OCI-LY1 (cell line): ENCODE results near the gene HNRNPA0.
A peak's percentile ranks its signal among the peaks of the same experiment; 100 is the strongest.

Experiments
- H2AFZ ChIP-seq: fragments of 200-600 bp; sonication (generic), shearing (Covaris generic); 2 replicates; pipeline ENCODE4 v1.6.0; 2014; ENCODE audit warnings: antibody characterized with exemption, mild to moderate bottlenecking, low read length
- H3F3A ChIP-seq: fragments of 200-600 bp; sonication (generic), shearing (Covaris generic); 2 replicates; pipeline ENCODE4 v1.6.0; 2014; ENCODE audit warnings: mild to moderate bottlenecking, antibody characterized with exemption, low read length, moderate library complexity; ENCODE audit not compliant: insufficient read depth
- H3K27ac ChIP-seq: fragments of 200-600 bp; sonication (generic); 2 replicates; pipeline ENCODE4 v1.5.1; 2014; ENCODE audit warnings: low read length, mixed run types, mild to moderate bottlenecking, low read depth; ENCODE audit not compliant: poor library complexity, severe bottlenecking
- H3K27me3 ChIP-seq: fragments of 200-600 bp; sonication (generic); 2 replicates; pipeline ENCODE4 v1.6.0; 2014; ENCODE audit warnings: antibody characterized with exemption, mild to moderate bottlenecking, low read length, moderate library complexity; ENCODE audit not compliant: insufficient read depth
- H3K36me3 ChIP-seq: fragments of 200-600 bp; sonication (generic); 2 replicates; pipeline ENCODE4 v1.6.1; 2014; ENCODE audit warnings: mild to moderate bottlenecking, antibody characterized with exemption, low read length, moderate library complexity, mixed read lengths; ENCODE audit not compliant: insufficient read depth
- H3K4me1 ChIP-seq: fragments of 200-600 bp; sonication (generic); 2 replicates; pipeline ENCODE4 v1.5.1; 2014; ENCODE audit warnings: mild to moderate bottlenecking, low read length, moderate library complexity; ENCODE audit not compliant: insufficient read depth, severe bottlenecking
- H3K4me2 ChIP-seq: fragments of 200-600 bp; sonication (generic), shearing (Covaris generic); 2 replicates; pipeline ENCODE4 v1.6.1; 2014; ENCODE audit warnings: low read length
- H3K4me3 ChIP-seq: fragments of 200-600 bp; sonication (generic); 2 replicates; pipeline ENCODE4 v1.5.1; 2014; ENCODE audit warnings: low read length, low read depth, mild to moderate bottlenecking, mixed read lengths; ENCODE audit not compliant: poor library complexity, severe bottlenecking
- H3K79me2 ChIP-seq: fragments of 200-600 bp; shearing (Covaris generic); 2 replicates; pipeline ENCODE4 v1.6.1; 2016; ENCODE audit warnings: mixed run types, low read length, mixed read lengths; ENCODE audit not compliant: insufficient read depth
- H3K9ac ChIP-seq: fragments of 200-600 bp; sonication (generic), shearing (Covaris generic); 2 replicates; pipeline ENCODE4 v1.6.1; 2014; ENCODE audit warnings: mild to moderate bottlenecking, low read length, mixed read lengths
- H3K9me2 ChIP-seq: fragments of 200-600 bp; sonication (generic), shearing (Covaris generic); 2 replicates; pipeline ENCODE4 v1.6.1; 2014; ENCODE audit warnings: low read depth, mild to moderate bottlenecking, low read length, mixed read lengths
- H3K9me3 ChIP-seq: fragments of 200-600 bp; shearing (Covaris generic); 2 replicates; pipeline ENCODE4 v1.6.1; 2014; ENCODE audit warnings: low read length, mixed read lengths
- H4K20me1 ChIP-seq: fragments of 200-600 bp; sonication (generic), shearing (Covaris generic); 2 replicates; pipeline ENCODE4 v1.6.0; 2016; ENCODE audit warnings: mild to moderate bottlenecking, low read length; ENCODE audit not compliant: insufficient read depth
- CTCF ChIP-seq: fragments of 200-600 bp; sonication (generic), shearing (Covaris generic); IDR thresholded peaks from 2 replicates; pipeline ENCODE4 v1.5.1; 2017; ENCODE audit warnings: mild to moderate bottlenecking, antibody characterized with exemption, low read length, moderate library complexity, mixed read lengths
- EZH2 ChIP-seq: fragments of 200-600 bp; sonication (generic), shearing (Covaris generic); IDR thresholded peaks from 2 replicates; pipeline ENCODE4 v1.8.0; 2017; ENCODE audit warnings: borderline replicate concordance, mixed run types, mild to moderate bottlenecking, antibody characterized with exemption, low read length, moderate library complexity, mixed read lengths

HNRNPA0 gene

GRCh38 chr5:137750436-137750835 is 3.7 kb downstream of the HNRNPA0 start:
- H3K4me3 ChIP-seq: no peak overlapping the region
- peaks cover 32% of the 10 kb centered on the region for H3K4me1 ChIP-seq
- peaks cover 5% of the 10 kb centered on the region for H4K20me1 ChIP-seq
- H3K79me2 ChIP-seq: peaks cover 30% of the 10 kb centered on the region
- no peak overlapping the region for H3K9ac ChIP-seq
- H2AFZ ChIP-seq: no peak overlapping the region
- no peaks in the 10 kb centered on the region for H3K9me3 ChIP-seq
- no peak overlapping the region for H3K27ac ChIP-seq
- H3F3A ChIP-seq: peaks cover 6% of the 10 kb centered on the region; the same call in 1 of the 2 replicates
- no peak overlapping the region for H3K4me2 ChIP-seq
- peaks cover 40% of the 10 kb centered on the region for H3K36me3 ChIP-seq
- no peaks in the 10 kb centered on the region for H3K9me2 ChIP-seq
- TF ChIP-seq EZH2 (no peak), CTCF (no peak)
- no peaks in the 10 kb centered on the region for H3K27me3 ChIP-seq

- Histone ChIP-seq H3F3A (peaks cover 6% of the 10 kb centered on the region; the same call in 1 of the 2 replicates), H3K9me3 (no peaks in the 10 kb centered on the region), H3K27ac (no peak overlapping the region), H3K9ac (no peak overlapping the region), H3K4me1 (peaks cover 24% of the 10 kb centered on the region), H3K4me2 (no peak overlapping the region), H3K4me3 (no peak overlapping the region), H3K27me3 (no peaks in the 10 kb centered on the region), H3K36me3 (peaks cover 28% of the 10 kb centered on the region), H2AFZ (no peak overlapping the region), H3K9me2 (no peaks in the 10 kb centered on the region), H4K20me1 (peaks cover 5% of the 10 kb centered on the region), H3K79me2 (peaks cover 19% of the 10 kb centered on the region)
- no peak for TF ChIP-seq EZH2
- no peak for TF ChIP-seq CTCF
Measured at GRCh38 chr5:137747848-137748247, 6.3 kb downstream of the HNRNPA0 start.

GRCh38 chr5:137743031-137743640 is 11.0 kb downstream of the HNRNPA0 start:
- Histone ChIP-seq H2AFZ (no peak overlapping the region), H3F3A (peaks cover 1% of the 10 kb centered on the region; the same call in 1 of the 2 replicates), H3K9ac (no peak overlapping the region), H3K4me2 (no peak overlapping the region), H3K36me3 (no peaks in the 10 kb centered on the region), H3K27ac (no peak overlapping the region), H3K9me3 (no peaks in the 10 kb centered on the region), H3K9me2 (no peaks in the 10 kb centered on the region), H4K20me1 (no peaks in the 10 kb centered on the region), H3K79me2 (no peaks in the 10 kb centered on the region), H3K27me3 (no peaks in the 10 kb centered on the region), H3K4me1 (no peaks in the 10 kb centered on the region), H3K4me3 (no peak overlapping the region)
- TF ChIP-seq EZH2 (no peak), CTCF (peak; percentile 64)
